SK-N-MC (cell line): ENCODE results near the gene PIGW.

Source experiments
- DNase-seq: peaks from one replicate; pipeline ENCODE4 v3.0.0-alpha.2; 2011; ENCODE audit warnings: low read depth, low spot score
- H3K27ac ChIP-seq: fragments of 200-600 bp; sonication (generic); 2 replicates; pipeline ENCODE4 v1.5.1; 2016; ENCODE audit warnings: mixed run types
- H3K36me3 ChIP-seq: fragments of 200-600 bp; sonication (generic); 2 replicates; pipeline ENCODE4 v1.6.1; 2017; ENCODE audit warnings: antibody characterized with exemption, low read length, mixed read lengths; ENCODE audit not compliant: insufficient read depth
- H3K4me3 ChIP-seq: fragments of 200-600 bp; sonication (generic); 2 replicates; pipeline ENCODE4 v1.5.1; 2016
- H3K9ac ChIP-seq: fragments of 200-600 bp; sonication (generic); 2 replicates; pipeline ENCODE4 v1.8.0; 2017; ENCODE audit warnings: mixed run types, mixed read lengths; ENCODE audit not compliant: insufficient read length
- H3K9me3 ChIP-seq: fragments of 200-600 bp; sonication (generic); 2 replicates; pipeline ENCODE4 v1.6.1; 2017; ENCODE audit warnings: low read depth, mild to moderate bottlenecking, antibody characterized with exemption, low read length, moderate library complexity, mixed read lengths
- EZH2 ChIP-seq: fragments of 200-600 bp; sonication (generic); IDR thresholded peaks from one replicate; pipeline ENCODE4 v1.6.1; 2017; ENCODE audit warnings: antibody characterized with exemption
- FOXP2 ChIP-seq: optimal IDR thresholded peaks from 2 replicates; pipeline ENCODE3; 2011; ENCODE audit warnings: mild to moderate bottlenecking, moderate library complexity; ENCODE audit not compliant: insufficient read depth; ENCODE audit errors: extremely low read length, control extremely low read depth
- POLR2AphosphoS5 ChIP-seq: IDR thresholded peaks from 2 replicates; pipeline ENCODE4 v1.6.1; 2012; ENCODE audit warnings: mild to moderate bottlenecking, low read depth, low read length, borderline replicate concordance

Gene PIGW

DNA sequence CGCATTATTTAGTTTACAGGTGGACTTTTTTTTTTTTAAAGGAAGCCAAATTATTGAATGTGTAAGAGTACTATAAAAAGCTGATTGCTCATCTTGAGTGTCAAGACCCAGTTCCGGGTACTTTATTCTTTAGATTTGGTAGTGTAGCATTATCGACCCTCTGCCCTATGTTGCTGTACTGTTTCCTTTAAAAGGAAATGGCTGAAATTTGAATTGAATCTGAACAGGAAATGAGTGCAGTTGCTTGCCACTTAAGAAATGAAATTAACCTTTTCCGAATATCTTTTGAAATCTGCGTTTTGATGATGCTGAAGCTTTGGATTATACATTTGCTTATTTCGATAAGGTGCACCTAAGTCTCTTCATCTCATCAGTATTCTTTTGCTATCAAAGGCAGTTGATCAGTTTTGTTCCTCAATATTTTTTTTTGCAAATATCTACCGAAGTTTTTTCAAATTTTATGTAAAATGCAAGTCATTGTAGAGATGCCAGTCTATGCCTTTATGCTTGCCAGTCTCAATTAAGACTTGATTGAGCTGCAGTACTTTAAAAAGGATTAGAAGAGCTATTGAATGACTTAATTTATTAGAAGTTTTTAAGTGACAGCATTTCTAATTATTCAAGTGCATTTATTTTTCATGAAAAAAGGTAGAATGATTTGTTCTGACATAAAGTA lies 11.8 kb downstream of the PIGW start:
- DNase-seq, result no peak
- TF ChIP-seq POLR2AphosphoS5 (no peak), EZH2 (no peak), FOXP2 (no peak)
- peak overlapping the region; percentile 93 for H3K27ac ChIP-seq

DNA sequence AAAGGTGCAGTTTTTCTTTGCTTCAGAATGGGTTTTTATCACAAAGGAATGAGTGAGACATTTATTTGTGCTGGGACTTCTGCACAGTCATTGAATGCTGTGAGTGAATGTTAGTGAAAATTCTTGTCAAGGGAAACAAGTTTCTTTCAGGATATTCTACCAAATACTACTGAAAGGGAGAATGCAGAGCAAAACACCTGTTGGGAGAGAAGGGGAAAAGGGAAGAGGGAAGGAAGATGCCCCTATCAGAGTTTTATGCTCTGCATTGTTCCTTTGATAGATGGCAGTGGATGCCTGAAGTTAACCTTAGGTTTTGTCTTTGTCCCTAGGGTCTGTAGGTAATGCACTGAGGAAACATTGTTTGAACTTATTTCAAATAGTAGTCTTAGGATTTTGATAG lies 13.0 kb downstream of the PIGW start:
- Histone ChIP-seq H3K9ac (peak overlapping the region; percentile 98), H3K9me3 (no peaks in the 10 kb centered on the region), H3K27ac (0 out of 2 replicates have a peak overlapping the region, but pooled peaks have one; percentile 12), H3K36me3 (peaks cover 53% of the 10 kb centered on the region), H3K4me3 (peak overlapping the region; percentile 89)
- no peak for DNase-seq
- TF ChIP-seq EZH2, result no peak
- TF ChIP-seq POLR2AphosphoS5, result no peak
- no peak for TF ChIP-seq FOXP2

More for the DNA sequence above, 11.8 kb downstream of the PIGW start:
- H3K4me3 ChIP-seq, result peak overlapping the region; percentile 89
- H3K9ac ChIP-seq, result peak overlapping the region; percentile 98
- H3K9me3 ChIP-seq, result no peaks in the 10 kb centered on the region
- H3K36me3 ChIP-seq, result peaks cover 45% of the 10 kb centered on the region

- H3K9me3 ChIP-seq, result no peaks in the 10 kb centered on the region
- H3K36me3 ChIP-seq, result peaks cover 70% of the 10 kb centered on the region
- peak overlapping the region; percentile 71 for H3K27ac ChIP-seq
- no peak overlapping the region for H3K4me3 ChIP-seq
- TF ChIP-seq POLR2AphosphoS5 (no peak), EZH2 (no peak), FOXP2 (no peak)
- no peak for DNase-seq
- no peak overlapping the region for H3K9ac ChIP-seq
Observed at GRCh38 chr17:36550491-36551417, 16.0 kb downstream of the PIGW start.

DNA sequence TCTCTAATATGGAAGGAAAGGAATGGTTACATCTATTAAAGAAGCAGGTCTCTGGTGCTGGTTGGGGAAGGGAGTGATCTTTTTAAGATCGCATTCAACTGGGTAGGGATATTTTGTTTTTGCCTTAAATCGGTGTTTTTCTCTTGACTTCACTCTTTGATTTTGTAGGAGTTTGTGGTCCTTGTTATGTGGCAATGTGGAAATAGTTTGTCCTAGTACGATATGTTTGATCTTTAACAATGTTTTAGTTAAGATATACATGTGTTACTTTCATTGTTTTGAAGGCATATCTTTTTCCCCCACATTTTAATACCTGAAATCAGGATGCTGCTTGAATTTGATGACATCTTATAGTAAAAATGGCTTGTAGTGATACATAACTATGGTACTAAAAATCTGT lies 18.7 kb downstream of the PIGW start:
- DNase-seq, result no peak
- Histone ChIP-seq H3K9ac (no peak overlapping the region), H3K4me3 (no peak overlapping the region), H3K9me3 (no peaks in the 10 kb centered on the region), H3K27ac (no peak overlapping the region), H3K36me3 (peaks cover 74% of the 10 kb centered on the region)
- TF ChIP-seq FOXP2 (no peak), EZH2 (no peak), POLR2AphosphoS5 (no peak)

DNA sequence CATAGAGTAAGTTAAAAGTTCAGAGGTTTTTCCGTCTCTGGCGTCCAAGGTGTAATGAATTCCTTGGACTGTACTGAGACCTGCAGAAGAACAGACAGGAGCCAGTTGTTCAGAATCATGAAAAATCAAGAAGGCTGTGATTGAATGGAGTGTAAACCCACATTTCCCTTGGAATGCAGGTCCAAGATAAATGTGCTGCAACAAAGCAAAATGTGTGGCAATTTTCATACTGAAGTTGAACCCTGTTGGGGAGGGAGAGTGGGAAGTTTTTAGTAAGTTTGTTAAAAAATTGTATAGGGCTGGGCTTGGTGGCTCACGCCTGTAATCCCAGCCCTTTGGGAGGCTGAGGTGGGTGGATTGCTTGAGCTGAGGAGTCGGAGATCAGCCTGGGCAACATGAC lies 31.3 kb downstream of the PIGW start:
- H3K36me3 ChIP-seq, result peaks cover 75% of the 10 kb centered on the region
- no peak for TF ChIP-seq POLR2AphosphoS5
- TF ChIP-seq FOXP2, result no peak

DNA sequence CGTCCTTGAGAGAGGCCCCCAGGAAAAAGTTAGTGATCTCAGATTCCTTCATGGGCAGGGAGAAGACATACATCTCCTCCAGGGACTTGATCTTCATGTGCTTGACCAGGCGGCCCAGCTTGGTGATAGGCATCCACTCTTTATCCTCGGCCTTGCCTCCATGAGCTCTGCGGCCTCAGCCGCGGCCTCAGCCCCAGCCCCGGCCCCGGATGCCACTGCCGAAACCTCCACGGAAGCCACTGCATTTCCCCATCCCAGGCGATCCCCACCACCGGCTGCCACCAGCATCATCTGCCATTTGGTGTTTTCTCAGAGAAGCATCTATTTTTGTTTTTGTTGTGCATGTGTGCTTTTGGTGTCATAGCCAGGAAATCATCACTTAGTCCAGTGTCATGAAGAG lies 40.2 kb downstream of the PIGW start:
- Histone ChIP-seq H3K36me3 (peaks cover 76% of the 10 kb centered on the region), H3K4me3 (no peak overlapping the region), H3K9me3 (no peaks in the 10 kb centered on the region), H3K9ac (no peak overlapping the region), H3K27ac (no peak overlapping the region)
- no peak for TF ChIP-seq FOXP2
- TF ChIP-seq EZH2, result no peak
- TF ChIP-seq POLR2AphosphoS5, result no peak
- no peak for DNase-seq

More for the DNA sequence above, 31.3 kb downstream of the PIGW start:
- Histone ChIP-seq H3K4me3 (no peak overlapping the region), H3K9me3 (no peaks in the 10 kb centered on the region), H3K9ac (no peak overlapping the region), H3K27ac (no peak overlapping the region; the same call in 1 of the 2 replicates)
- no peak for DNase-seq

DNA sequence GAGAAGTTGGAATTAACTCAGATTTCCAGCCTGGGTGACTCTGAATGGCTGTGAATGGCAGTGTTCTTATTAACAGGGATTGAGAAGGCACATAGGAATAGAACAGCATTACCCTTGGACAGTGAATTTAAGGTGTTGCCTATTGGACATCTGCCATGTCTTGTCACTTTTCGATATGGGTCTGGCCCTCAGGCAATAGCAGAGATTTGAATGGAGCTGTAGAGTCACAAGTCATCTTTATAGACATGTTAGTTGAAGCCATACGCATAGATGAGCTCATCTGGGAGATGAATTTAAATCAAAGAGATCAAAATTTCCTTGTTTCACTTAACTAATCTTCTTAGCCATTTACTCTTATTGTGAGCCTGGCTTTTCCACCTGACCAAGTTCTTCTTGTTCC lies 42.0 kb downstream of the PIGW start:
- H3K27ac ChIP-seq, result no peak overlapping the region
- H3K9me3 ChIP-seq, result no peaks in the 10 kb centered on the region
- DNase-seq, result no peak
- H3K4me3 ChIP-seq, result no peak overlapping the region
- no peak overlapping the region for H3K9ac ChIP-seq
- TF ChIP-seq POLR2AphosphoS5, result no peak
- no peak for TF ChIP-seq FOXP2
- no peak for TF ChIP-seq EZH2
- H3K36me3 ChIP-seq, result peaks cover 85% of the 10 kb centered on the region

- H3K9ac ChIP-seq, result no peak overlapping the region
- no peak overlapping the region for H3K27ac ChIP-seq
- H3K36me3 ChIP-seq, result peaks cover 81% of the 10 kb centered on the region
- H3K9me3 ChIP-seq, result no peaks in the 10 kb centered on the region
- no peak overlapping the region for H3K4me3 ChIP-seq
- TF ChIP-seq POLR2AphosphoS5 (no peak), FOXP2 (no peak), EZH2 (no peak)
- DNase-seq, result no peak
Observed at GRCh38 chr17:36578671-36579070, 43.9 kb downstream of the PIGW start.
